ENCODE results near the gene CNOT2. TPM values are rescaled to one million over a fixed set of nuclear protein-coding genes. Genes with fewer than 3 reads are reported as not detected.

CNOT2 gene
- total RNA-seq, 1 experiment from 2014 or later = 99.8 TPM

Other genes with a start within 250 kb of the CNOT2 start
- gene KCNMB4, start 122.9 kb downstream of the CNOT2 start, total RNA-seq (2014; rRNA removed; shearing (Covaris generic)) = 2.9 and 3.0 TPM in 2 replicates